HG03432 (cell line): ENCODE results near the gene NCBP3.

ENCODE experiments used
- ATAC-seq: cut with Tn5 transposase; IDR thresholded peaks from one replicate; pipeline ENCODE4 v1.9.1; 2021; ENCODE audit warnings: mild to moderate bottlenecking, moderate library complexity; ENCODE audit not compliant: unreplicated experiment

NCBP3 gene

GRCh38 chr17:3761036-3761917 is 84.8 kb downstream of the NCBP3 start:
- no peak for ATAC-seq

DNA sequence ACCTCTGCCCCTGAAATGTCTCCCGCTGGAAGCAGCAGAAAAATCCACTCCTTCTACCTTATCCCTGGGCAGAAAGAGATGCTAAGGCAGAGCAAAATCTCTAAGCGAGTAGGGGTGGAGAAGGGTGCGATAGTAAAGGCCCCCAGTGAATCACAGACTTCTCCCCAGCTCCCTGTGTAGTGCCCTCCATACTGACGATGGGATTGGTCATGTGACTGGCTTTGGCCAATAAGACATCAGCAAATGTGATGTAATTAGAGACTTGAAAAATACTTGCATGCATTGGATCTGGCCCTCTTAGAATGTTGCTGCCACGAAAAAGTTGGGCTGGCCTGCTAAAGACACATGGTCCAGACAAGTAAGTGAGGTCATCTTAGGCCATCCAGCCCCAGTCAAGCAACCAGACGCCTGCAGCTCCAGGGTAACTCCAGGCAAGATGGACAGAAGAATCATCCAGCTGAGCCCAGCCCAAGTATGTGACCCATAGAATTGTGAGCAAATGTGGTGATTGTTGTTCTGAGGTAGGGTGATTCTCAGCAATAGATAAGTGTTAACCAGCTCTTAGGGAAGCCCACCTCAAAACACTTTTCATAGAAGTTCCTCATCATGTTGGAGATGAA is 86.3 kb downstream of the NCBP3 start:
- no peak for ATAC-seq

DNA sequence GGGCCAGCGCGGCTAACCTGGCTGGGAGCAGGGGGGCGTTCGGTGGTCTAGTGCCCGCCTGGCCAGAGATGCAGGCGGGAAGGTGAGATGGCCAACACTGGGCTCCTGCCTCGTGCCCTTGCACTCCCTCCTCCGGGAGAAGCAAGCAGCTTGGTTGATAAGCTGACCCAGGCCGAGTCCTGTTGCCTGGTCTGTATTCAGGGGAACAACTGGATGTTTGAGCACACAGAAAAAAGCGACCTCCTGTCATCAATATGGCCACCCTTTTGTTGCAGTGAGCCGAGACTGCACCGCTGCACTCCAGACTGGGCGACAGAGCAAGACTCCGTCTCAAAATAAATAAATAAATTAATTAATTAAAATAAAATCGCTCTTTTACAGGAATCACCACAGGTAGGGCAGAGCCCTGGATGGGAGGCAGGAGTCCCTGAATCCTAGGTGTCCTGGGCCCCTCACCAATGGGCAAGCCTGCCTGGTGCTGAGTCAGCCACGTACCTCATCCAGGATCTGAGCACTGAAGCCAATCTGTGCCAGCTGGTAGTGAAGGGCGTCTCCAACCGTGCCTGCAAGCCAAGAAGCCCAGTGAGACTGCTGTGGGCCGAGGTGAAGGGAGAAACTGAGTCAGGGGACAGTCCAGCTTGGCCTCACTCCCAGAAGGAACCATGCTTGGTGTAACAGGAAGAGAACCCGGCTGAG is 90.6 kb downstream of the NCBP3 start:
- no peak for ATAC-seq

GRCh38 chr17:3754458-3755334 is 91.3 kb downstream of the NCBP3 start:
- ATAC-seq, result no peak

DNA sequence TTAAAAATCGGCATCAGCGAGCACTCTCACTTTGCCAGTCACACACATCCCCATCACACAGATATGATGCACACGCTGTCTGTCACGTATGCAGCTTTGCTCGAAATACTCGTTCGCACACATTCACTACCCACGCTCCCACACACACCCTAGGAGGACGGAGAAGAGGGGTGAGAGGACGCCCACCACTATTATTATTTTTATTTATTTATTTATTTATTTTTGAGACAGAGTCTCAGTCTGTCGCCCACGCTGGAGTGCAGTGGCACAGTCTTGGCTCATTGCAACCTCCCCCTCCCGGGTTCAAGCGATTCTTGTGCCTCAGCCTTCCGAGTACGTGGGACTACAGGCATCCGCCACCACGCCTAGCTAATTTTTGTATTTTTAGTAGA is 92.0 kb downstream of the NCBP3 start:
- ATAC-seq, result no peak

GRCh38 chr17:3753624-3754023 is 92.4 kb downstream of the NCBP3 start:
- no peak for ATAC-seq
